Mesenchymal stem cell (in vitro differentiated cells and primary cell): ENCODE results near the gene SIX5.
A peak's percentile ranks its signal among the peaks of the same experiment; 100 is the strongest.

ENCODE experiments used
- DNase-seq: peaks from one replicate; pipeline ENCODE4 v3.0.0-alpha.2; 2013
- H2AFZ ChIP-seq: one replicate; pipeline ENCODE4 v1.6.1; 2013; ENCODE audit warnings: low read depth, mild to moderate bottlenecking, control low read depth, inconsistent platforms, low read length, moderate library complexity
- H2AK5ac ChIP-seq: 2 replicates; pipeline ENCODE4 v1.6.1; 2013; ENCODE audit warnings: low read length, moderate library complexity, mild to moderate bottlenecking, inconsistent platforms; ENCODE audit not compliant: severe bottlenecking
- H2BK120ac ChIP-seq: one replicate; pipeline ENCODE4 v1.6.1; 2013; ENCODE audit warnings: low read depth, mild to moderate bottlenecking, inconsistent platforms, low read length, moderate library complexity
- H2BK12ac ChIP-seq, 2 experiments: one replicate each; pipeline ENCODE4 v1.6.1; 2013; ENCODE audit warnings: inconsistent platforms in 2 of 2, low read length in 2 of 2, mild to moderate bottlenecking in 2 of 2, moderate library complexity in 2 of 2, control low read depth in 1 of 2
- H2BK15ac ChIP-seq: one replicate; pipeline ENCODE4 v1.6.1; 2013; ENCODE audit warnings: mild to moderate bottlenecking, low read depth, inconsistent platforms; ENCODE audit not compliant: poor library complexity, severe bottlenecking
- H2BK5ac ChIP-seq: 2 replicates; pipeline ENCODE4 v1.6.1; 2013; ENCODE audit warnings: low read depth, mild to moderate bottlenecking, low read length, control low read depth, inconsistent platforms; ENCODE audit not compliant: poor library complexity, severe bottlenecking
- H3K14ac ChIP-seq, 2 experiments: one replicate each; pipeline ENCODE4 v1.6.1; 2013; ENCODE audit warnings: inconsistent platforms in 2 of 2, low read length in 2 of 2, control low read depth in 1 of 2, mild to moderate bottlenecking in 1 of 2, moderate library complexity in 1 of 2
- H3K18ac ChIP-seq, 2 experiments: one replicate each; pipeline ENCODE4 v1.6.1; 2013; ENCODE audit warnings: inconsistent platforms in 2 of 2, low read length in 2 of 2, control low read depth in 1 of 2, low read depth in 1 of 2, mild to moderate bottlenecking in 1 of 2
- H3K23ac ChIP-seq, 2 experiments: one replicate each; pipeline ENCODE4 v1.6.1; 2013; ENCODE audit warnings: inconsistent platforms in 2 of 2, low read length in 2 of 2, mild to moderate bottlenecking in 2 of 2, moderate library complexity in 2 of 2, control low read depth in 1 of 2
- H3K27ac ChIP-seq: 2 replicates; pipeline ENCODE4 v1.5.1; 2013; ENCODE audit warnings: mild to moderate bottlenecking, moderate library complexity, low read length, control low read depth, inconsistent platforms; ENCODE audit not compliant: poor library complexity, severe bottlenecking
- H3K27me3 ChIP-seq, 2 experiments: 2 replicates each; pipeline versions ENCODE4 v1.6.1 to v1.7.0; 2013; ENCODE audit warnings: low read length in 2 of 2, mild to moderate bottlenecking in 2 of 2, moderate library complexity in 2 of 2, control low read depth in 1 of 2, inconsistent platforms in 1 of 2; ENCODE audit not compliant: control insufficient read depth in 1 of 2, insufficient read depth in 1 of 2
- H3K36me3 ChIP-seq, 2 experiments: 2 replicates each; pipeline versions ENCODE4 v1.6.1 to v1.7.0; 2013; ENCODE audit warnings: low read length in 2 of 2, control low read depth in 1 of 2, inconsistent platforms in 1 of 2, low read depth in 1 of 2, mild to moderate bottlenecking in 1 of 2; ENCODE audit not compliant: insufficient read depth in 2 of 2, control insufficient read depth in 1 of 2
- H3K4ac ChIP-seq, 2 experiments: one replicate each; pipeline ENCODE4 v1.6.1; 2013; ENCODE audit warnings: inconsistent platforms in 2 of 2, low read length in 2 of 2, mild to moderate bottlenecking in 2 of 2, moderate library complexity in 2 of 2, control low read depth in 1 of 2, low read depth in 1 of 2
- H3K4me1 ChIP-seq: 2 replicates; pipeline ENCODE4 v1.6.1; 2013; ENCODE audit warnings: low read depth, low read length, control low read depth; ENCODE audit not compliant: control insufficient read depth, insufficient read depth
- H3K4me2 ChIP-seq: 2 replicates; pipeline ENCODE4 v1.6.1; 2013; ENCODE audit warnings: low read length, mild to moderate bottlenecking, inconsistent platforms; ENCODE audit not compliant: poor library complexity, severe bottlenecking
- H3K4me3 ChIP-seq, 2 experiments: 2 replicates each; pipeline versions ENCODE4 v1.5.1 to v1.7.0; 2013; ENCODE audit warnings: low read length in 2 of 2, mild to moderate bottlenecking in 2 of 2, control low read depth in 1 of 2, low read depth in 1 of 2; ENCODE audit not compliant: insufficient read depth in 1 of 2
- H3K79me1 ChIP-seq: replicated peaks from 2 replicates; pipeline ENCODE4 v1.6.1; 2013; ENCODE audit warnings: mild to moderate bottlenecking, control low read depth, low read length, inconsistent platforms; ENCODE audit not compliant: poor library complexity, severe bottlenecking
- H3K9ac ChIP-seq: 2 replicates; pipeline ENCODE4 v1.7.0; 2013; ENCODE audit warnings: mild to moderate bottlenecking, low read length, moderate library complexity
- H3K9me3 ChIP-seq: 2 replicates; pipeline ENCODE4 v1.7.0; 2013; ENCODE audit warnings: mild to moderate bottlenecking, low read length; ENCODE audit not compliant: control insufficient read depth
- H4K8ac ChIP-seq: one replicate; pipeline ENCODE4 v1.6.1; 2013; ENCODE audit warnings: inconsistent platforms, mild to moderate bottlenecking, low read length, moderate library complexity
- H4K91ac ChIP-seq: one replicate; pipeline ENCODE4 v1.6.1; 2013; ENCODE audit warnings: mild to moderate bottlenecking, low read length, inconsistent platforms
- WGBS: methylation state at CpG from one replicate; pipeline ENCODE4 v1.1.7; 2013; ENCODE audit warnings: mixed read lengths; 5-methylcytosine and 5-hydroxymethylcytosine counted together

SIX5 gene

DNA sequence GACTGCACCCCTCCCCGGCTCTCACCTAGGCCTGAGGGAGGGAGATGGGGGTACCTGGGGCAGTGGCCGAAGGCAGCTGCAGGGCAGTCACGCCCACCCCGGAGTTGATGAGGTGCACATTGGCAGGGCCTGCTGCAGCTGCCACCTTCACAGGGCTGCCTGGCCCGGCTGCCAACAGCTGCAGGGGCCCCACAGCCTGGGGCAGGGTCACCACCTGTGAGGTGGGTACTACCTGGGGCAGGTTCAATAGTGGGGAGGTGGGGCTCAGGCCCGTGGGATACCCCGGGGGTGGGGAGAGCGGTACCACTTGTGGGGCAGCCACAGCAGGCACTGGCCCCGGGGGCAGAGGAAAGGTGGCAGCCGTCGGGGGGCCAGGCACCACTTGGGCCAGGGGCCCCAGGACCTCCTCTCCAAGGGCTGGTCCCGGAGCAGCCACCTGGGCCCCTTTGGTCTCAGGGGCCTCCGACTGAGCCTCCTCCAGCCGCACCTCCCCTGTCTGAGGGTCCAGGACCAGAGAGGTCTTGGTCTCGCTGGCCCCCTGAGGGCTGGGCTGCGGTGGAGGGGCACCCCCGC is 2.7 kb downstream of the SIX5 start:
- peak overlapping the region; percentile 92 to 96 for H3K4ac ChIP-seq
- peaks cover 4 to 17% of the 10 kb centered on the region in 2 experiments for H3K27me3 ChIP-seq
- H3K4me3 ChIP-seq, result peak overlapping the region in 1 of 2 experiments; percentile 89
- 88% methylated on average over 17 of the region's 17 CpGs for WGBS
- peak overlapping the region; percentile 89 for H4K91ac ChIP-seq
- peaks cover 9 to 27% of the 10 kb centered on the region in 2 experiments for H3K36me3 ChIP-seq
- peaks cover 14% of the 10 kb centered on the region for H3K79me1 ChIP-seq
- peak overlapping the region; percentile 61 for H2AK5ac ChIP-seq
- H4K8ac ChIP-seq, result peak overlapping the region; percentile 95
- H3K9ac ChIP-seq, result peak overlapping the region; percentile 95
- H3K18ac ChIP-seq, result peak overlapping the region; percentile 85 to 88
- peaks cover 49% of the 10 kb centered on the region for H3K4me1 ChIP-seq
- peak overlapping the region; percentile 90 for H2BK120ac ChIP-seq
- DNase-seq, result no peak
- no peaks in the 10 kb centered on the region for H3K9me3 ChIP-seq
- H3K23ac ChIP-seq, result peak overlapping the region in 1 of 2 experiments; percentile 61
- peak overlapping the region; percentile 49 to 86 for H3K14ac ChIP-seq
- peak overlapping the region; percentile 11 for H2BK5ac ChIP-seq
- H2BK12ac ChIP-seq, result peak overlapping the region; percentile 30 to 86
- no peak overlapping the region for H2AFZ ChIP-seq
- peak overlapping the region; percentile 33 for H2BK15ac ChIP-seq
- H3K27ac ChIP-seq, result peak overlapping the region; percentile 44
- H3K4me2 ChIP-seq, result peak overlapping the region; percentile 79

DNA sequence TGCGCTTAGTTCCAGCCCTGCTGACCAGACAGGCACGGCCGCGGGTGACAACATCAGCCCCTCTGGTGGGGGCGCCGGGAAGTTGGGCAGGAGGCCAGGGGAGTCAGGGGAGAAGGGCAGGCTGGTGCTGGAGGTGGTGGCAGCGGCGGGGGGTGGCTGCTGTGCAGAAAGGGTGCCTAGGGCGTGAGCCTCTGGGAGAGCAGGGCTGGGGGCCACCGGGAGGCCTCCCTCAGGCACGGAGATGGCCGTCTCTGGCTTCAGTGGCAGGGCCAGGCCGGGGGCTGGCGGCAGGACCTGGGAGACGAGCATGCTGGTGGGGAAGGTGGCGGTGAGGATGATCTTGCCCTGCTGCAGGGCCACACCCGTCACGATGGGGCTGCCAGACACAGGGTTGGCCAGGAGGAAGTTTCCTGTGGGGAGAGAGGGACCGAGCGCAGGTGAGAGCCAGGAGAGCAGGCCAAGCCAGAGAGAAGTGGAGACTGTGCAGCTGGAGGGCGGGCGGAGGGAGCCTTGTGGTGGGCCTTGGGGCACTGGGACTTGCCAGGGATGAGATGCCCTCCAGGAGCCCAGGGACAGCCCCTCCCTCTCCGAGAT is 3.3 kb downstream of the SIX5 start:
- Histone ChIP-seq H2AFZ (no peak overlapping the region), H3K18ac (peak overlapping the region in 1 of 2 experiments; percentile 18), H3K14ac (peak overlapping the region in 1 of 2 experiments; percentile 53), H3K9me3 (no peaks in the 10 kb centered on the region), H2BK15ac (no peak overlapping the region), H3K4me2 (no peak overlapping the region), H2BK5ac (no peak overlapping the region), H3K36me3 (peaks cover 4 to 21% of the 10 kb centered on the region in 2 experiments), H4K8ac (peak overlapping the region; percentile 60), H3K4me3 (peak overlapping the region; percentile 7 to 89), H3K79me1 (peaks cover 14% of the 10 kb centered on the region), H3K27ac (no peak overlapping the region), H3K27me3 (peaks cover 4 to 17% of the 10 kb centered on the region in 2 experiments), H4K91ac (peak overlapping the region; percentile 52), H2BK120ac (no peak overlapping the region), H3K4me1 (peaks cover 44% of the 10 kb centered on the region), H3K4ac (peak overlapping the region in 1 of 2 experiments; percentile 48), H3K9ac (peak overlapping the region; percentile 95), H3K23ac (no peak overlapping the region), H2BK12ac (peak overlapping the region; percentile 30 to 70), H2AK5ac (no peak overlapping the region)
- 90% methylated on average over 23 of the region's 23 CpGs for WGBS
- no peak for DNase-seq

DNA sequence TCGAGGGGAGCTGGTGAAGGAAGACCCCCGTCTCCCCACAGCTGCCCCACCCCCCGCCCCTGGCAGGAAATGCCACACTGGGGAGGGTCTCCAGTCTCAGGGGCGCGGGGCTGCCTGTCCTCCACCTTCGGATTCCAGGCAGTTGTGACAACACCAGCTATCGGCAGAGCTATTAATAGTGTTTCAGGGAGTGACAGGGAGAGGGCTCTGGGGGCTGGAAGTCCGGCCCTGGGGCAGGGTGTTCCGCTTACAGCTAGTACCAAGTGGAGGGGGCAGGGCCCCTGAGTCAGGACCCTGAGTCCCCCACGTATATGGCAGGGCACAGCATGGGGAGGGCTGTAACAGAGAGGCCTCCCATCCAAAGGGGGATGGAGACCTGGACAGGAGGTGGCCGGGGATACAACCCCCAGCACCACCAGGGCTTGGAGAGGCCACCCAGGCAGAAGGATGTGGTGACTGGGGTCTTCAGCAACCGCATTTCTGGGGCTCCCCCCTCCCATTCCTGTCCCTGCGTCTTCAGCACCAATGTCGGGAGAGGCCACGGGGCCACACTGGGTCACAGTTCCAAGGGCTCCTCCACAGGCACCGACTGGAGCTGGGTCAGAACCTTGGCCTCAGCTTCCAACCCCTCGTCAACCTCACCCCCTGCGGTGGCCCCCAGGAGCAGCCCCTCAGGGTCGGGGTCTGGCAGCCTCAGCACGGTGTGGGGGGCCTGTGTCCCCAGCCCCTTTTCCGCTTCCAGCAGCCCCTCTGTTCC is 3.9 kb downstream of the SIX5 start:
- Histone ChIP-seq H3K9ac (no peak overlapping the region), H2BK12ac (peak overlapping the region in 1 of 2 experiments; percentile 70), H2BK15ac (no peak overlapping the region), H3K79me1 (peaks cover 14% of the 10 kb centered on the region), H3K9me3 (no peaks in the 10 kb centered on the region), H4K91ac (peak overlapping the region; percentile 28), H3K27ac (no peak overlapping the region), H3K4me3 (no peak overlapping the region), H3K4me1 (peaks cover 39% of the 10 kb centered on the region), H2AK5ac (no peak overlapping the region), H3K4me2 (no peak overlapping the region), H3K4ac (peak overlapping the region in 1 of 2 experiments; percentile 73), H2AFZ (no peak overlapping the region), H3K36me3 (peaks cover 4 to 20% of the 10 kb centered on the region in 2 experiments), H2BK5ac (no peak overlapping the region), H3K23ac (peak overlapping the region in 1 of 2 experiments; percentile 74), H3K18ac (peak overlapping the region in 1 of 2 experiments; percentile 18), H2BK120ac (no peak overlapping the region), H3K14ac (peak overlapping the region in 1 of 2 experiments; percentile 15), H4K8ac (peak overlapping the region; percentile 55), H3K27me3 (peaks cover 4 to 17% of the 10 kb centered on the region in 2 experiments)
- 51% methylated on average over 21 of the region's 21 CpGs for WGBS
- DNase-seq, result no peak

DNA sequence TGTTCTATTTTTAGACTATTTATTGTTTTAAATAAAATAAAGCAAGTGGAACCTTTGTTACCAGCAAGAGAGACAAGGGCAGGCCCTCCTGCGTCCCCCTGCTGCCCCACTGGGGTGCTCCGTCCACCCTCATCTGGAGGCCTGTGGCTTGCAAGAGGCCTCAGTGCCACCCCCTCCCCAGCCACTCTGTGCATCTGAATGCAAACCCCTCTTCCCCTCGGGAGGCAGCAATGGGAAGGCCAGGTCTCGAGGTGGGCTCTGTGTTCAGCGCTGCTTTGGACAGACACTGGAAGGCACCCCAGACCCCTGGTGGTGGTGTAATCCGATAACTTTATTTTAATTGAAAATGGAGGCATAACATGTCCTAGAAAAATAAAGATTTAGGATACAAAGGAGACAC is 4.6 kb downstream of the SIX5 start:
- no peak overlapping the region for H3K14ac ChIP-seq

More for the DNA sequence above, 4.6 kb downstream of the SIX5 start:
- Histone ChIP-seq H3K79me1 (peaks cover 14% of the 10 kb centered on the region), H3K18ac (peak overlapping the region in 1 of 2 experiments; percentile 30), H2BK12ac (peak overlapping the region in 1 of 2 experiments; percentile 63), H4K8ac (peak overlapping the region; percentile 50), H3K9me3 (no peaks in the 10 kb centered on the region), H2AK5ac (no peak overlapping the region), H2BK15ac (no peak overlapping the region), H3K27me3 (peaks cover 4 to 17% of the 10 kb centered on the region in 2 experiments), H2BK120ac (no peak overlapping the region), H3K4me2 (no peak overlapping the region), H3K4ac (no peak overlapping the region), H3K23ac (no peak overlapping the region), H4K91ac (no peak overlapping the region), H3K4me1 (peaks cover 37% of the 10 kb centered on the region), H2BK5ac (no peak overlapping the region), H3K36me3 (peaks cover 4 to 17% of the 10 kb centered on the region in 2 experiments), H3K4me3 (no peak overlapping the region), H3K27ac (no peak overlapping the region), H3K9ac (peak overlapping the region; percentile 43), H2AFZ (no peak overlapping the region)
- no peak for DNase-seq
- WGBS, result 70% methylated on average over 6 of the region's 6 CpGs
